Iris pigment epithelial cell (primary cell): ENCODE results near the gene SRSF10.
"Not testable (repeated sequence)": the region's sequence is repeated elsewhere in the genome, so short reads cannot be mapped to it uniquely, and the experiment has no call there.

Source experiments
- DNase-seq: peaks from one replicate; pipeline ENCODE4 v3.0.0-alpha.2; 2011; ENCODE audit warnings: low read depth

The SRSF10 gene

DNA sequence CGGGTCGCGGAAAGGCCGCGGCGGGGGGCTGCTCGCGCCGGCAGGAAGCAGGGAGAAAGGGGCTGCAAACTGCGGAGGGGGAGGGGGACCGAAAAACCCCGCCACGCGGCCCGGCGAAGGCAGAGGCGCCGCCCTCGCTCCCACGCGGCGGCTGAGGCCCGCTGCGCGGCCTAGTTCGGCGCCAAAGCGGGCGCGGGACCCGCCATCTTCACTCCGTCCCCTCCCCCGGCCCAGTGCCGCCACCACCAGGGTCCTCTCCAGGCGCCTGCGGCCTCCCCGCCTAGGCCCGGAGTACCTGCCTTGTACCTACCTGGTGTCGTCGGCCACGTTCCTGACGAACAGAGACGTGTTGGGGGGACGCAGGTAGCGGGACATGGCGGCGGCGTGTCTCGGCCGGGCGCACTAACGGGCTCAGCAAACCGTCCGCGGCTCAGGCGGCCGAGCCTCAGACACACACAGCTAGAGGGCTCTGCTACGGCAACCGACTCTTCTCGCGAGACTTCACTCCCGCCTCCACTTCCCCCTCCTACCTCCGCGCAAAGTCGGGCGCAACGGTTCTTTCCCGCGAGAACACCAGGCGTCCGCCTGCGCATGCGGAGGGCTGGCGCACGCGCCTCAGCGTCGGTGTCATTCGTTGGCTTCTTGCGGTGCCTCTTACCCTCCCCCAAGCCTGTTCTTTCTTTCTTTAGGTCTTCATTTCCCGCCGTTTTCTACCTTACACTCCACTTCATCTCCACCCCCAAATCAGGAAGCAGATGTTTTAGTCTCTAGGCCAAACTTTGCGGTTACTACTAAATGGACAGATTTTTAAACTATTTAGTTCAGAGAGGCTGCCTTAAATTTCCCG is at the start of gene SRSF10:
SRSF10 (minus strand) TSS at position 447 of the 847 bp plus-strand sequence; CDS start at position 375, 72 bp downstream.
- peak; percentile 98 for DNase-seq

DNA sequence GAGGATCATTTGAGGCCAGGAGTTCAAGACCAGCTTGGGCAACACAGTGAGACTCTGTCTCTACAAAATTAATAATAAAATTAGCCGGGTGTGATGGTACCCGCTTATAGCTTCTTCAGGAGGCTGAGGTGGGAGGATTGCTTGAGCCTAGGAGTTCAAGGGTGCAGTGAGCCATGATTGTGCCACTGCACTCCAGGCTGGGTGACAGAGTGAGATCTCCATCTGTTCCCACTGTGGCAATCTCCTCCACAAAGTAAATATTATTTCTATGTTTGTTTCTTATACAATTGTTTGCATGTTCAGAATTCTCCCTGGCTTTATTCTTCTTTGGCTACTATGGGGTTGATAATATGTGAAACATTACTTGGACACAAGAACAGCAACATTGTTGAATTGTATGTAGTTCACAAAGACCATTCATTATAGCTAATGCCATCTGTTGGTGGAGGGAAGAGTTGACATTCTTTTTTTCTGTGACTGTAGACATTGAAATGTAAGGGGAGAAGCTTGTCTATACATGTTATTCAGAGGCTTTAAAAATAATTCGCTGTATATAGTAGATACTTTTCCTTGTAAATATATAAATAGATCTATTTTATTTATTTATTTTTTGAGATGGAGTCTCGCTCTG is 47.8 kb upstream of the SRSF10 start:
- DNase-seq, result peak; percentile 65

DNA sequence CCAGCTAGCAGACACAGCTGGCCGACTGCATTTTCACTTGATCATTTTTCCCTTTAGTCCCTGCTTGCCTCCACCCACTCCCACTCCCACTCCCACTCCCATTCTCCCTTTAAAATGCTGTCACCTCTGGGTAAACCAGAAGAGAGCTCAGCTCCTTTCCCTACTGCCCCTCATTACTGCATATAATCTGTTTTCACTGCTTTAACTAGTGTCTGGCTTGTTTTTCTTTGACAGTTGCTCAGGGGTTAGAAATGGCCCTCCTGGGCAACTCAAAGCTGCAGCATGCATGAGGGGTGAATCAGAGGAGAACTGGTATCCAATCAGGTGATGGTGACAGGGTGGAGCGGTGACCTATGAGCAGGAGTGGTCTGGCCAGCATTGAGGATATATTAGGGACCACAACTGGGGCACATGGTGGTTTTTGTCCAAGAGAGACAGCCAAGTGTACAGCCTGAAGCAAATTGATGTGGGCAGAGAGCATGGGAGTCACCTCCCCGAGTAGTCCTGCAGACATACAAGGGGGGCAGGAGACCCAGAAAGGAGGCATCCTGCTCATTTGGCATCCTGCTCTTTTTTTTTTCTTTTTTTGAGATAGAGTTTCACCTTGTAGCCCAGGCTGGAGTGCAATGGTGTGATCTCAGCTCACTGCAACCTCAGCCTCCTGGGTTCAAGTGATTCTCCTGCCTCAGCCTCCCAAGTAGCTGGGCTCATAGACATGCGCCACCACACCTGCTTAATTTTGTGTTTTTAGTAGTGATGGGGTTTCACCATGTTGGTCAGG is 42.6 kb upstream of the SRSF10 start:
- DNase-seq, result peak; percentile 90

GRCh38 chr1:24021403-24022266 is 41.5 kb upstream of the SRSF10 start:
- DNase-seq, result no peak

GRCh38 chr1:24020470-24020869 is 40.3 kb upstream of the SRSF10 start:
- DNase-seq, result no peak

DNA sequence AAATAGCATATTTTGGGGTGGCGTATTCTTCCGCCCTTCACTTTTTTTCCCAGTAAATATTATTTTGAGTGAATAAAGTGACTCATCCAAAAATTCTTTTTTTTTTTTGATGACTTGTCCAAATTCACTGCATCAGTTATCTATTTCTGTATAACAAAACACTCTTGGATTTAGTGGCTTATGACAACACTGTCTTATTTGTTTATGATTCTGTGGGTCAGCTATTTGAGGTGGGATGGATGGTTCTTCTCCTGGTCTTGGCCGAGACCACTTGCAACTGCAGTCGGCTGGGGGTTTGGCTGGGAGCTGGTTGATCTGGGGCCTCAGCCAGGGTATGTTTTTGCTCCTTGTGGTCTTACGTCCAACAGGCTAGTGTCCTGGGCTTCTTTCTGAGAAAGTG is 39.9 kb upstream of the SRSF10 start:
- DNase-seq, result peak; percentile 60

DNA sequence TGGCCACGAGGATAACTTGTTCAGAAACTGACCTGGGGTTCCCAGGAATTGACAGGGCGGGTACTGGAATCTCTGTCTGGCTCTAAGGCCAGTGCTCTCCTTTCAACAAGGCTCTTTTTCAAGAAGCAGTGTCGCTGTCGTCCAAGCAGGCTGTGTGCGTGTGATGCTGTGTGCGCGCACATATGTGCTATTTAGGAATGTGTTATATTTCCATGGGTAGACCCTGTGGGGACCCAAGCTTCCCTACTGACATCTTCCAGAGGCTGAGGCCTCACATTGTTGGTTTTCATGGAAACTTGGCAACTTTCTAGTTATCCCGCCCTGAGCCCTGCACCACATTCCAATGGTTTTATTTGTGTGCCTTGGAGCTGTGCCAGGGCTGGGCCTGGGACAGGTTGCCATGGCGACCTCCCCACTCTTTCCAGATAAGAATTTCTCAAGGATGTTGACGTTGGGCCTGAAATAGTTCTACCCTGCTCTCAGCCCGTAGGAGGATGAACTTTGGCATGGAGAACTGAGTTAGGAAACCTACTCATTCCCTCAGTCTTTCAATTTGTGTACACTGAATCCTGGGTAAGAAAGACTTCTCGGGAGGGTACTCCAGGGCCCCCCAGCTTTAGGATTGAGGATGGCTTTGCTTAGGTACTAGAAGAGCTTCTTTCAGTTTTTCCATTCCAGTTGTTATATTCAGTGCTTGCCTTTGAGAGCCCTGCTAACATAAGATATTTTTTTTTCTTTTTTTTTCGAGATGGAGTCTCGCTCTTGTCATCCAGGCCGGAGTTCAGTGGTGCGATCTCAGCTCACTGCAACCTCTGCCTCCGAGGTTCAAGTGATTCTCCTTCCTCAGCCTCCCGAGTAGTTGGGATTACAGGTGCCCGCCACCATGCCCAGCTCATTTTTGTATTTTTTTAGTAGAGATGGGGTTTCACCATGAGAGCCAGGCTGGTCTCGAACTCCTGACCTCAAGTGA is 38.8 kb upstream of the SRSF10 start:
- DNase-seq, result peak; percentile 99

- DNase-seq, result peak; percentile 15
These were observed 35.4 kb upstream of the SRSF10 start for GRCh38 chr1:24015221-24016210.

GRCh38 chr1:24012878-24013277 is 32.8 kb upstream of the SRSF10 start:
- not testable (repeated sequence) for DNase-seq

- no peak for DNase-seq
These were observed 30.5 kb upstream of the SRSF10 start for GRCh38 chr1:24010650-24011049.

GRCh38 chr1:24009406-24009805 is 29.3 kb upstream of the SRSF10 start:
- DNase-seq, result peak; percentile 44

DNA sequence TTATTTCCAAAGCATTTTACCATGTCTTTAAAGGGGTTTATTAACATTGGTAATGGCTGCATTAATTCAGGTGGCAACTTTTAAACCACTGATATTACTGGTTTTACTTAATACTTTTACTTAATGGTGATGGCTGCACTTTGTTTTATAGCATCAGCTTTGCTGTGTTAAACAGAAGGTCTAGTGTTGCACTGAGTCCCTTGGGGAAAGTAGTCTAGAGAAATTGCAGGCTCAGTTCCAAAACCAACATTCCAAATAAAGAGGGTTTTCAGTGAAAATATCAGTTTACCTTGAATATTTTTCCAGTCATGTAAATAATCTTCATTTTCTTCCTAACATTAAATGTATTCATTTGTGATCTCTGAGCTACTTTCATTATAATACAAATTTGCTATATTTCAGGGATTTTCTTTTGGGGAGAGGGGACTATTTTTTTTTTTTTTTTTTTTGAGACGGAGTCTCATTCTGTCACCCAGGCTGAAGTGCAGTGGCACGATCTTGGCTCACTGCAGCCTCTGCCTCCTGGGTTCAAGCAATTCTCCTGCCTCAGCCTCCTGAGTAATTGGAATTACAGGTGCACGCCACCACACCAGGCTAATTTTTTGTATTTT is 28.6 kb upstream of the SRSF10 start:
- peak; percentile 27 for DNase-seq

GRCh38 chr1:24007079-24007478 is 27.0 kb upstream of the SRSF10 start:
- DNase-seq, result no peak

DNA sequence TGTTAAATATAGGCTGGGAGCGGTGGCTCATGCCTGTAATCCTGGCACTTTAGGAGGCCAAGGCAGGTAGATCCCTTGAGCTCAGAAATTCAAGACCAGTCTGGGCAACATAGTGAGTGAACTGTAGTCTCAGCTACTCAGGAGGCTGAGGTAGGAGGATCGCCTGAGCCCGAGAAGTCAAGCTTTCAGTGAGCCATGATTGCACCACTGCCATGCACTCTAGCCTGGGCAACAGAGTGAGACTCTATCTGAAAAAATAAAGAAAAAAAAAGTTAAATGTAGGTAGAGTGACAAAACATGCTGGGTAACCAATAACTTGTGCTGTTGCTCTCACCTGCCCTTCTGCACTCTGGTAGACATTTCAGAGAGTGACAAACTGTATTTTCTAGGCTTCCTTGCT is 25.0 kb upstream of the SRSF10 start:
- DNase-seq, result no peak

DNA sequence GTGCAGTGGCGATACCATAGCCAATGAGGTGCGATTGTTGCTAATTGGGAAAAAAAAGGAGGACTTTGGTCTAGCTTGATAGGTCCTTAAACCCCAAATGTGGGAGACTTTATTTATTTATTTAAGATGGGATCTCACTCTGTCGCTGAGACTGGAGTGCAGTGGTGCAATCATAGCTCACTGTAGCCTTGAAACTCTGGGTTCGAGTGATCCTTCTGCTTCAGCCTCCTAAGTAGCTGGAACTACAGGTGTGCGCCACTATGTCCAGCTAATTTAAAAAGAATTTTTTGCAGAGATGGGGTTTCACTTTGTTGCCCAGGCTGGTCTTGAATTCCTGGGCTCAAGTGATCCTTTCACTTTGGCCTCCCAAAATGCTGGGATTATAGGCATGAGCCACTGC is 24.0 kb upstream of the SRSF10 start:
- DNase-seq, result no peak

- DNase-seq, result peak; percentile 93
These were observed 23.3 kb upstream of the SRSF10 start for GRCh38 chr1:24003331-24003972.

DNA sequence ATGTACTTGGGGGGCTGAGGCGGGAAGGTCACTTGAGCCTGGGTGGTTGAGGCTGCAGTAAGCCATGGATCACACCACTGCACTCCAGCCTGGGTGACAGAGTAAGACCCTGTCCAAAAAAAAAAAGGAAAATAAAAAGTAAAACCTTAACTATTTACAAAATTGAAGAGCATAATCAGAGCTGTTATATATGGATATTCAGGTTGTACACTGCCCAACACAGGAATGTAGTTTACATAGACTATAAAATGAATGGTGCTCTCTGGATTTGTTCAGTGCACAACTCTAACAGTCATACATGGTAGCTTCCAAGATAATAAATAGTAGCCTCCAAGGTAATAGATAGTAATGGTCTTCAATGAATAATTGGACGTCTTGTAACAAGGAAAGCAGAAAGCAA is 22.6 kb upstream of the SRSF10 start:
- DNase-seq, result no peak

GRCh38 chr1:23999156-23999671 is 19.1 kb upstream of the SRSF10 start:
- peak; percentile 43 for DNase-seq
